ENCODE results near the gene CMTM8.

CMTM8 gene

GRCh38 chr3:32419742-32420125, 181.3 kb downstream of the CMTM8 start:
- DNase-seq: no peak
